CD4-positive, alpha-beta T cell treated with Interleukin-21 for 1 hour (primary cell): ENCODE measurements around the gene B3GALNT2.

ENCODE experiments used
- DNase-seq: peaks from one replicate; pipeline ENCODE4 v3.0.0-alpha.2; 2020

Gene B3GALNT2

DNA sequence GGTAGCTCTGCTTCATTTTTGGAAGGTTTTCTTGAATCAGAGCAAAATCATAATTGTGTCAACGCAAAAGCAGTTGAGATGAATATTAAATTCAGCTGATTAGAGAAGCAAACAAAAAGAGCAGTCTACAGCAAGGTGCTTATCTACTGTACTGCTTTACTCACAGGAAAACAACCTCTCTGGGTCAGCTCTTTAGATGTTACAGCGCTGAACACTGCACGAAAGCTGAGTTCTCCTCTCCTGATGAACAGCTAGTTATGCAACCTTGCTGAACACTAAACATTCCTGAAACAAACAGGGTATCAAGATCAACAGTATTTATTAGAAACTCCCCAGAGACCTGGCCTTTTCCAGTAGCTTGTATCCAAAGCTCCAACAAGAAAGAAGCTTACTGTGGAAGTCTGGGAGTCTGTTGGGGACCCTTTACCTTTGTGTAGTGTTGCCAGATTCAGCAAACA is 95.7 kb downstream of the B3GALNT2 start:
- no peak for DNase-seq

DNA sequence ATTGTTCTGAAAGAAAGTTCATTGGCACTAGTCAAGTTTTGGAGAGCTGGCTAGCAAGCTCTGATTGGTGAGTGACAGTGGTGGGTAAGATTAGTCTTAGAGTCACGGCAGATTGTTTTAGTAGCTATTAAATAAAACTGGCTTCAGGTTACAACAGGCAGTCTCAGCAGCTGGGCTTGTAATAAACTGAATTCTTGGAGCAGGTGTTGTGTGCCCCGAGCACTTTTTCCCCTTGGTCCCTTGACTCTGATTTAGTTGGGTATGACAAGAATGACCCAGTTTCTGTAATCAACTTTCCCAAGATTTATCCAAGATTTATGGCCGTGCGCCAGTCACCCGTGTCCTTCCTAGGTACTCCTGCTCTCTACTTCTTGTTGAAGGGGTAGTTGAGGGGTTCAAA is 96.8 kb downstream of the B3GALNT2 start:
- DNase-seq = no peak

DNA sequence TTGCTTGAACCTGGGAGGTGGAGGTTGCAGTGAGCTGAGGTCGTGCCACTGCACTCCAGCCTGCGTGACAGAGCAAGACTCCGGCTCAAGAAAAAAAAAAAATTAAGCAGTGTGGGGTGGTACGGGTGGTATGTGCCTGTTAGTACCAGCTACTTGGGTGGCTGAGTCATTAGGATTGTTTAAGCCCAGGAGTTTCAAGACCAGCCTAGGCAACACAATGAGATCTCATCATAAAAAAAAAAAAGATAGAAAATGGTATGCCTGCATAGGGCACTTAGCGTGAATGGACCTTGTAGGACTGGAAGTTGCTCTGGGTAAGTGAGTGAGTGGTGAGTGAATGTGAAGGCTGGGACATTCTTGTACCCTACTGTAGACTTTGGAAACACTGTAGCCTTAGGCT is 100.1 kb downstream of the B3GALNT2 start:
- DNase-seq = no peak

DNA sequence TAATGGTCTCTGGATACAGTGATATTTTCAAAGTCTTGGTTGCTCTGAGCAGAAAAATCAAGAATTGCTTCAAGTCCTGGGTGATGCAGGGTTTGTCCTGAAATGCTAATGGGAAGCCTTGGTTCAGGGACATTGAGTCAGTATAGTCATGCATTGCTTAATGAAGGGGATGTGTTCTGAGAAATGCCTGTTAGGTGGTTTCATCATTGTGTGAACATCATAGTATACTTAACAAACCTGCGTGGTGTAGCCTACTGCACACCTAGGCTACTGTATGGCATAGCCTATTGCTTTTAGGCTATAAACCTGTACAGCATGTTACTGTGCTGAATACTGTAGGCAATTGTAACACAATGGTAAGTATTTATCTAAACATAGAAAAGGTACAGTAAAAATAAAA is 100.7 kb downstream of the B3GALNT2 start:
- no peak for DNase-seq

DNA sequence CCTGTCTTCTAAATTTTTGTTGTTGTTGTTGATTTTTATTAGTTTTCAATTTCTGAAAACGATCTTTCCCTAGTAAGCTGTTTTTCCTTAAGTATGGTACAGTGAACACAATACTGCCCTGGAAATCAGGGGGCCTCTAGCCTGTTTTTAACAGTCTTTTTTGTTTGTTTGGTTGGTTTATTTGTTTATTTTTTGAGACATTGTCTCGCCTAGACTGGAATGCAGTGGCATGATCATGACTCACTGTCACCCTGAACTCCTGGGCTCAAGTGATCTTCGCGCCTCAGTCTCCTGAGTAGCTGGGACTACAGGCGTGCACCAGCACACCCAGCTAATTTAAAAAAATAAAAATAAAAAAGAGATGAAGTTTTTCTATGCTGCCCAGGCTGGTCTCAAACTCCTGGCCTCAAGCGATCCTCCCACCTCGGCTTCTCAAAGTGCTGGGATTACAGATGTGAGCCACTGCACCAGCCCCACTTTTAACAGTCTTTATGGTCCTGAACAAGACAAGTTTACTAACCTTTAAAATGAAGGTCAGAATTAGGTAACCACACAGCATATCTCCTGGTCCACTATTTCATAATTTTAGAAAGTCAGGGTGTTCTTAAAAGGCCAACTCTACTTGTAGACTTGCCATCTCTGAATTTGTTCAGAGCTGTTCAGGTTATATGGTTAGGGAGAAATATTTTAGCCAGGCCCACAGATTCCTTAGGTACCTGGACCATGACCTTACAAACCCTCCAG is 101.6 kb downstream of the B3GALNT2 start:
- DNase-seq = no peak

DNA sequence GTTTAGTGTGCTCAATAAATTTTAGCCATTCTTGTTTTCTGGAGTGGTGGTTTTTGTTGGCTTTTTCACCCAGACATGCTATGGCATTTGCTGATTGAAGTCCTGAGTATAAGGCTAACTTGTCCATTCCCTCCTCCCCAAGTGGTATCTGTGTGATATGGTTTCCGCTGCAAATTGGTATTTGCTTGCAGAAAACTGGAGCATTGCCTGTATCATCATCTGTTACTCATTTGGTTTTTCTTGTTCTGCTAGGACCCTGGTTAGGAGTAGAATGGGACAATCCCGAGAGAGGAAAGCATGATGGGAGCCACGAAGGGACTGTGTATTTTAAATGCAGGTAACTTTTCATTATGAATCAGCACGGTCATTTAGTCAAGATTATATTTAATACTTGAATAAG is 103.0 kb downstream of the B3GALNT2 start:
- DNase-seq = no peak
